Osteocyte (in vitro differentiated cells): ENCODE results near the gene PGA4. TPM values are rescaled to one million over a fixed set of nuclear protein-coding genes. Genes with fewer than 3 reads are reported as not detected.

Experiments
- DNase-seq: peaks from one replicate; pipeline ENCODE4 v3.0.0; 2021; ENCODE audit warnings: mixed read lengths; ENCODE audit not compliant: unreplicated experiment; ENCODE audit errors: extremely low spot score
- H3K27ac Mint-ChIP-seq: one replicate; pipeline ENCODE4 v1.8.0; 2021; ENCODE audit warnings: mild to moderate bottlenecking, mixed read lengths; ENCODE audit not compliant: unreplicated experiment
- H3K27me3 Mint-ChIP-seq: one replicate; pipeline ENCODE4 v1.8.0; 2021; ENCODE audit warnings: mixed read lengths; ENCODE audit not compliant: unreplicated experiment
- H3K36me3 Mint-ChIP-seq: one replicate; pipeline ENCODE4 v1.8.0; 2021; ENCODE audit warnings: mixed read lengths; ENCODE audit not compliant: unreplicated experiment
- H3K4me1 Mint-ChIP-seq: one replicate; pipeline ENCODE4 v1.8.0; 2021; ENCODE audit warnings: mixed read lengths; ENCODE audit not compliant: unreplicated experiment
- H3K4me3 Mint-ChIP-seq: one replicate; pipeline ENCODE4 v1.8.0; 2021; ENCODE audit warnings: mild to moderate bottlenecking, moderate library complexity, mixed read lengths; ENCODE audit not compliant: unreplicated experiment
- H3K9me3 Mint-ChIP-seq: one replicate; pipeline ENCODE4 v1.8.0; 2021; ENCODE audit warnings: mixed read lengths; ENCODE audit not compliant: unreplicated experiment
- total RNA-seq: library from RNA; stranded (reverse); gene quantifications from 2 replicates; pipeline ENCODE4 v1.2.1, GENCODE V29; 2021
- TF ChIP-seq, protein P1 (sequence below): fragments of 200-600 bp; sonication (generic); IDR thresholded peaks from 2 replicates; pipeline ENCODE4 v1.5.0; 2021; ENCODE audit warnings: antibody characterized with exemption, mild to moderate bottlenecking, moderate library complexity

PGA4 gene
- total RNA-seq, 1 donor from 2014 or later: not detected

- DNase-seq: no peak
- peaks cover 17% of the 10 kb centered on the region for H3K4me1 Mint-ChIP-seq
- H3K9me3 Mint-ChIP-seq: no peaks in the 10 kb centered on the region
- H3K27ac Mint-ChIP-seq: peak overlapping the region; percentile 74
- TF ChIP-seq, protein P1, sequence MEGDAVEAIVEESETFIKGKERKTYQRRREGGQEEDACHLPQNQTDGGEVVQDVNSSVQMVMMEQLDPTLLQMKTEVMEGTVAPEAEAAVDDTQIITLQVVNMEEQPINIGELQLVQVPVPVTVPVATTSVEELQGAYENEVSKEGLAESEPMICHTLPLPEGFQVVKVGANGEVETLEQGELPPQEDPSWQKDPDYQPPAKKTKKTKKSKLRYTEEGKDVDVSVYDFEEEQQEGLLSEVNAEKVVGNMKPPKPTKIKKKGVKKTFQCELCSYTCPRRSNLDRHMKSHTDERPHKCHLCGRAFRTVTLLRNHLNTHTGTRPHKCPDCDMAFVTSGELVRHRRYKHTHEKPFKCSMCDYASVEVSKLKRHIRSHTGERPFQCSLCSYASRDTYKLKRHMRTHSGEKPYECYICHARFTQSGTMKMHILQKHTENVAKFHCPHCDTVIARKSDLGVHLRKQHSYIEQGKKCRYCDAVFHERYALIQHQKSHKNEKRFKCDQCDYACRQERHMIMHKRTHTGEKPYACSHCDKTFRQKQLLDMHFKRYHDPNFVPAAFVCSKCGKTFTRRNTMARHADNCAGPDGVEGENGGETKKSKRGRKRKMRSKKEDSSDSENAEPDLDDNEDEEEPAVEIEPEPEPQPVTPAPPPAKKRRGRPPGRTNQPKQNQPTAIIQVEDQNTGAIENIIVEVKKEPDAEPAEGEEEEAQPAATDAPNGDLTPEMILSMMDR: no peak
- H3K27me3 Mint-ChIP-seq: no peaks in the 10 kb centered on the region
- H3K4me3 Mint-ChIP-seq: peak overlapping the region; percentile 14
- peaks cover 15% of the 10 kb centered on the region for H3K36me3 Mint-ChIP-seq
Measured at GRCh38 chr11:61278001-61278470, 55.9 kb downstream of the PGA4 start.

GRCh38 chr11:61279934-61280659 is 58.0 kb downstream of the PGA4 start:
- Mint-ChIP-seq H3K4me1 (peaks cover 17% of the 10 kb centered on the region), H3K36me3 (peaks cover 27% of the 10 kb centered on the region), H3K27ac (no peak overlapping the region), H3K4me3 (no peak overlapping the region), H3K9me3 (no peaks in the 10 kb centered on the region), H3K27me3 (no peaks in the 10 kb centered on the region)
- TF ChIP-seq, protein P1: no peak
- DNase-seq: no peak

DNA sequence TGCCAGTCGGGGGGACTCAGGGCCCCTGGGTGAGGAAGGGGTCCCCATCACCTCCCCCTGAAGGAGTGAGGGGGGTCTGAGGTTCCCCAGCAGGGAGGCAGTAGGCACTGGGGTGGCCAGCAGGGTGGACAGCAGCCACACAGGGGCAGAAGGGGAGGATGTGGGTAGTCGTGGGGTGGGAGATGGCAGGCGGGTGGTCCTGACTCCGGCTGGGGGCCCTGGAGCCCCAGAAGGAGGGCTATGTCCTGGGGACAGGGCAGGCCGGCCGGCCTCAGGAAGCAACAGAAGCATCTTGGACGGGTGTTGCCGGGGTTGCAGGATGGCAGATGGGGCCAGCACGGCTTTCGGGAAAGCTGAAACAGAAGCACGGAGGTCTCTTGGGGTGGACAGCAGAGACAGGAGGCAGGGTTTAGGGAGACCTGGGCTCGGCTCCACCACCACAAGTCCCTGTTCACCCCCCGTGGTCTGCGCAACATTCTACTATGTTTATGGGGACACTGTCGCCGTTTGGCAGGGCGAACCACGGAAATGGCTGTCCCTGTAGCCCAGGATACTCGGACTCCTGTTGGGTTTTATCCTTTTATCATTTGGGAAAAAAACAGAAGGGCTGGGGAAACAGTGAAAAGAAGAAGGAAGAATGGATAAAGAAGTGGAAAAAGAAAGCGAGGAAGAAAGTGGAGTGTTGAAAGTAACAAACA is 58.9 kb downstream of the PGA4 start:
- peaks cover 21% of the 10 kb centered on the region for H3K4me1 Mint-ChIP-seq
- no peaks in the 10 kb centered on the region for H3K27me3 Mint-ChIP-seq
- no peak overlapping the region for H3K27ac Mint-ChIP-seq
- H3K9me3 Mint-ChIP-seq: no peaks in the 10 kb centered on the region
- TF ChIP-seq, protein P1: no peak
- peaks cover 35% of the 10 kb centered on the region for H3K36me3 Mint-ChIP-seq
- DNase-seq: no peak
- H3K4me3 Mint-ChIP-seq: no peak overlapping the region

Other genes with a start within 250 kb of the PGA4 start
- gene CD5, start 119.9 kb upstream of the PGA4 start, total RNA-seq: not detected in 2 replicates
- gene VPS37C, start 60.9 kb upstream of the PGA4 start, total RNA-seq: 19.6 and 21.2 TPM in 2 replicates
- gene PGA3, start 18.8 kb upstream of the PGA4 start, total RNA-seq: not detected in 2 replicates
- not detected in 2 replicates for gene PGA5, start 18.8 kb downstream of the PGA4 start, total RNA-seq
- 8.8 and 10.7 TPM in 2 replicates for gene VWCE, start 73.0 kb downstream of the PGA4 start, total RNA-seq
- 259 and 266 TPM in 2 replicates for gene DDB1, start 110.8 kb downstream of the PGA4 start, total RNA-seq
- gene TKFC, start 110.9 kb downstream of the PGA4 start, total RNA-seq: 41.7 and 46.3 TPM in 2 replicates
- 49.5 and 57.0 TPM in 2 replicates for gene CYB561A3, start 139.5 kb downstream of the PGA4 start, total RNA-seq
- gene TMEM138, start 140.0 kb downstream of the PGA4 start, total RNA-seq: 49.4 and 51.3 TPM in 2 replicates
- gene TMEM216, start 170.2 kb downstream of the PGA4 start, total RNA-seq: 11.3 and 11.4 TPM in 2 replicates
- gene CPSF7, start 207.6 kb downstream of the PGA4 start, total RNA-seq: 80.0 and 82.7 TPM in 2 replicates
- gene SDHAF2, start 207.8 kb downstream of the PGA4 start, total RNA-seq: 35.7 and 40.5 TPM in 2 replicates